GM12872 (cell line): ENCODE measurements around the gene SIVA1.

Experiments
- TF ChIP-seq, protein P1 (sequence below): IDR thresholded peaks from 3 replicates; pipeline ENCODE4 v1.5.1; 2011; ENCODE audit warnings: low read depth, mild to moderate bottlenecking, low read length, moderate library complexity; ENCODE audit not compliant: insufficient read depth

SIVA1 gene

DNA sequence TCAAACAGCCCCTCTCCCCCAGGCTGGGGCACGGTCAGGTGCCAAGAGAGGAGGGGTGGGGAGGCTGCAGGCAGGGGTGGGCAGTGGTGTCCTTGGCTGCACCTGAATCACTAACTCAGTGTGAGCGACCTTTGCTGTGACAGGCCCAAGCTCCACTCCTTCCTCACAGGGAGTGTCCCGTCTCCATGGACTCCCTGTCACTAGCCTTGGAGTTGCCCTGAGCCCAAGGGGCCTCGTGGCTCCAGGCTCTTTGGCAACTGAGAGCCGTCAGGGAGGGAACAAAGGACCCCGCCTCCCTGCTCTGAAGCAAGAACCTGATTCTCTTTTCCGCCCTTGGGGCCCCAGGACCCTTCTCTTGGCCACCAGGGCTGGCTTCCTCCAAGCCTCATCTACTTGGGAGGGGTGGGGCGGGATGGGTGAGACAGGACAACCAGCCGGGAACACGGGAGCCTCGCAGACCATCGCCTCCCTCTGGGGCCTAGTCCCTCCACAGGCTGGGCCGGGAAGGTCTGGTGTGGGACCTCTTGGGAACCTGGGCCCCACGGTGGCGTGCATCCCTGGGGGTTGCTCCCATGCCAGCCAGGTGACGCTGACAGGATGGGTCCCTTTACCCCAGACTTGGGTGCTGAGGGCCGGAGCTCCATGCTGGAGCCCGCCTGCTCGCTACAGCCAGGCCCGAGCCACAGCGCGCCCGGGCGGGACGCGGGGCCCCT lies 29.9 kb upstream of the SIVA1 start:
- TF ChIP-seq, protein P1, sequence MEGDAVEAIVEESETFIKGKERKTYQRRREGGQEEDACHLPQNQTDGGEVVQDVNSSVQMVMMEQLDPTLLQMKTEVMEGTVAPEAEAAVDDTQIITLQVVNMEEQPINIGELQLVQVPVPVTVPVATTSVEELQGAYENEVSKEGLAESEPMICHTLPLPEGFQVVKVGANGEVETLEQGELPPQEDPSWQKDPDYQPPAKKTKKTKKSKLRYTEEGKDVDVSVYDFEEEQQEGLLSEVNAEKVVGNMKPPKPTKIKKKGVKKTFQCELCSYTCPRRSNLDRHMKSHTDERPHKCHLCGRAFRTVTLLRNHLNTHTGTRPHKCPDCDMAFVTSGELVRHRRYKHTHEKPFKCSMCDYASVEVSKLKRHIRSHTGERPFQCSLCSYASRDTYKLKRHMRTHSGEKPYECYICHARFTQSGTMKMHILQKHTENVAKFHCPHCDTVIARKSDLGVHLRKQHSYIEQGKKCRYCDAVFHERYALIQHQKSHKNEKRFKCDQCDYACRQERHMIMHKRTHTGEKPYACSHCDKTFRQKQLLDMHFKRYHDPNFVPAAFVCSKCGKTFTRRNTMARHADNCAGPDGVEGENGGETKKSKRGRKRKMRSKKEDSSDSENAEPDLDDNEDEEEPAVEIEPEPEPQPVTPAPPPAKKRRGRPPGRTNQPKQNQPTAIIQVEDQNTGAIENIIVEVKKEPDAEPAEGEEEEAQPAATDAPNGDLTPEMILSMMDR: no peak

DNA sequence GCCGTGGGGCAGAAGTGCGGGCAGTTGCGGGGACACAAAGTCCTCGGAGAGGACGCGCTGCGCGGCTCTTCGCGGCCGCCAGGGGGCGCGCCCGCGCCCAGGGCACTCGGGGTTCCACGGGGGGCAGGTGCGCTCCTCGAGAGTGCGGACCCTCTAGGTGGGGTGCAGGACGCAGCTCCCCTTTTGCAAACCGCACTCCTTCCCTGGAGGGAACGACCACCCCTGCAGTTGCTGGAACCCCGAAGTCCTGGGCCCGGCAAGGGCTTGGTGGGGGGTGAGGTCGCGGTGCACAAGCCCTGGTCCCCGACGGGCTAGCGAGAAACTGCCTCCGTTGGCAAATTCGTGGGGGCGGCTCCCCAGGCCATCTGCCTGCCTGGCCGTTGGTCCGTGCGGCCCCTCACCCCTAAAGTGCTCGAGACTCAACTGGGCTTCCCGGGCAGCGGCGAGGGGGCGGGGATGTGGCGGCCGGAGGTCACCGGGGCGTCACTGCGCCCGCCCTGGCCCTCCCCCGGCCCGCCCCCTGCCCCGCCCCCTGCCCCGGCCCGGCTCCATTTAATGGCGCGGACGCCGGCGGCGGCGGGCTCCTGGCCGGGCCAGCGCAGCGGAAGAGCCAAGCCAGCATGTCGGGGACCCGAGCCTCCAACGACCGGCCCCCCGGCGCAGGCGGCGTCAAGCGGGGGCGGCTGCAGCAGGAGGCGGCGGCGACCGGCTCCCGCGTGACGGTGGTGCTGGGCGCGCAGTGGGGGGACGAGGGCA lies 29.1 kb upstream of the SIVA1 start, which contains the start of gene ADSS1:
Gene ADSS1 (plus strand): TSS at position 579 of the 756 bp plus-strand sequence. CDS start 42 bp downstream, at position 621.
- TF ChIP-seq, protein P1: peak; percentile 98

GRCh38 chr14:104724407-104724980 lies 28.5 kb upstream of the SIVA1 start:
- TF ChIP-seq, protein P1: no peak

GRCh38 chr14:104724981-104725771 lies 27.8 kb upstream of the SIVA1 start:
- TF ChIP-seq, protein P1: peak; percentile 13; the same call in 1 of the 3 replicates

DNA sequence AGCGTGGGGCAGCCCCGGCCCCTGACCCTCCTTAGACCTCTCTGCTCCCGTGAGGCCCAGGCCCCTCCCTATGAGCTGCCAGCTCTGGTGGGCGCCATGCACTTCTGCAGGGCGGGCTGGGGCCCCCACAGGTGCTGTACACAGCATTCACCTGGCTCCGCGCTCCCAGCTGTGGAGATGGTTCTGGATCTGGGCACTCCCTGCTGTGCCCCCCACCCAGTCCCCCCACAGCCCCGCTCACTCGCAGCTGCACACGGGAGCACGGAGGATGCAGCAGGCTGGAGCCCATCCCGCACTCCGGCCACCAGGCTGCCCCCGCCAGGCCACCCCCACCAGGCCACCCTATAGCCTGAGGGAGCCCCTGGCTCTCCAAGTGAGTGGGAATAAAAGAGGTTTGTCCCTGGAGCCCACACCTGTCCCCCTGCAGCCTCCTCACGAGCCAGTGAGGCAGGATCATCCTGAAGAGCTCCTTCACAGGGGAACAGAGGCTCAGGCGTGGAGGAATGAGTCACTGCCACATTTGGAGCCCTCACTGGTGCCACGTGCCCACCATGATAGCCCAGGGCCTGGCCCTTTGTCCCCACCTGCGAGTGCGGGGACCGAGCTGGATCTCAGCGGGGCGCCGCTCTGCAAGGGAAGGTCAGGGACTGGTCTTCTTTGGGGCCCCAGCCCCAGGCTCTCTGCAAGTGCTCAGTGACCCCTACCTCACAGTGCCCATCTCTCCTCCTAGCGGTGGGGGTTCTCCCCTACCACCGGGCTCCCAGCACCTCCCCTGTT lies 27.0 kb upstream of the SIVA1 start:
- TF ChIP-seq, protein P1: no peak

GRCh38 chr14:104726600-104727451 lies 26.1 kb upstream of the SIVA1 start:
- TF ChIP-seq, protein P1: peak; percentile 18; the same call in 1 of the 3 replicates
